Hindlimb muscle (tissue), 1 donor: ENCODE data around the gene RGS7. TPM values are rescaled to one million over a fixed set of nuclear protein-coding genes. Genes with fewer than 3 reads are reported as not detected.
A peak's percentile ranks its signal among the peaks of the same experiment; 100 is the strongest.

Source experiments
- DNase-seq: peaks from one replicate; pipeline ENCODE4 v3.0.0-alpha.2; 2013
- polyA plus RNA-seq: library from polyadenylated mRNA; unstranded; fragments of 120-200 nt; gene quantifications from one replicate; pipeline ENCODE4 v1.2.1, GENCODE V29; 2013; ENCODE audit not compliant: insufficient read length

RGS7 gene
- polyA plus RNA-seq, 1 donor = not detected

- no peak for DNase-seq
These were observed 279.4 kb downstream of the RGS7 start for GRCh38 chr1:241077386-241078147.

DNA sequence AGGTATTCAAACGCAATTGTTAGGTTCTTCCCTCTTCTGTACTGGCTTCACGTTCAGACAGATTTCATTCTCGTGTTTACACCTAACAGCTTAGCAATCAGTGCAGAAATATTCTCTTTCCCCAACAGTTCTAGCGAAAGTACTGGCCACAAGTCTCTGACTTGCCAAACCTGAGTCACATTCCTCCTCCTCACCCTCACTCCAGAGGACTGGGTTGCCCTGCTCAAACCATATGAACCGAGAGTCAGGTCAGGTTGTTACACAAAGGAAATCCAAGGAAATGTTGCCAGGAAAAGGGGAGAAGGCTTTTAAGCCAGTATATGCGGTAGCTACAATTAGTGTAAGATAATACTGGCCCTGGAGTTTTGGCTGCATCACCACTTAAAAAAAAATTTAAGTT lies 282.5 kb downstream of the RGS7 start:
- peak; percentile 2 for DNase-seq

DNA sequence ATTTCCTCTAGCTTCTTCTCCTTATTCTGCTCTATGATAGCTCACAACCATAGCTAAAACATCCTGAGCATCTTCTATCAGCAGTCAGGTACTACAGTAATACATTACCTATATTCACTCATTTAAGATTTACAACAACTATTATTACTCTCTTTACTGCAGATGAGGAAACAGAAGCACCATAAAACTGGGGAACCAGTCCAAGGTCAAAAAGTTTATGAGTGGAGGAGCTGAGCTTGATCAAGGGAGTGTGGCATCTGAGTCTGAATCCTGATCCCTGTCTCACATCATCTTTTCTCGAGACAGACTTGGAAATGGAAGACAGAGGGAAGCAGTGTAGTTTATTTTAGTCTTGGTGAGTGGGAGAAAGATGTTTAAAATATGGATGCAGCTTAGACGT lies 288.6 kb downstream of the RGS7 start:
- DNase-seq = no peak

GRCh38 chr1:241063276-241063675 lies 293.7 kb downstream of the RGS7 start:
- no peak for DNase-seq

DNA sequence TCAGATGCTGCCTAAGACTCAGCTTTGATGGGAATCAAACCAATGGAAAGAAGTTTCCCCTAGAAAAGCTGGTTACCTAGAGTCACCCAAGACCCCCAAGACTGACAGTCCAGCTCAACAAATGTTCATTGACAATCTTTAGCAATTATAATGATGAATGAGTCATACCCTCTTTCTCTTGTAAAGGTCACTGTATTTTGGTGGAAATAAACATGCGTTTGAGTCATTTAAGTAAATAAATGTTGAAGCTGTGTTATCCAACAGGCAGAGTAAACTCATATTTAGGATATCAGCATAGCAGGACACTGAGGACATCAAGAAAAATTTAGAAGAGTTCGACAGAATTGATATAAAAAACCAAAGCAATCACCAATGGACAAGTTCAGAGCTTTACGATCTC lies 295.9 kb downstream of the RGS7 start:
- DNase-seq = no peak

DNA sequence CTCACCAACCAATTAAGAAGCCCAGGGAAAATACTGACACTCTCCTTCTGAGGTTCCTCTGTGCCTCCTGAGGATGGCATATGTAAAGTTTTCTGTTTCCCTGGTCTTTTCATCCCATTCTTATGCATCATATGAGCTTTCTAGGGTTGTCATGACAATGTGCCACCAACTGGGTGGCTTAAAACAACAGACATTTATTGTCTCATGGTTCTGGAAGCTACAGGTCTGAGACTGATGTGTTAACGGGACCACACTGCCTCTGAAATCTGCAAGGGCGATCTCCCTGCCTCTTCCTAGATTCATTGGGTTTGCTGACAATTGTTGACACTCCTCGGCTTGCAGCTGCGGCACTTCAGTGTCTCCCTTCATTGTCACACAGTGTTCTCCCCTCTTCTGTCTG lies 308.4 kb downstream of the RGS7 start:
- DNase-seq = no peak

GRCh38 chr1:241045659-241046058 lies 311.3 kb downstream of the RGS7 start:
- no peak for DNase-seq

- no peak for DNase-seq
These were observed 322.6 kb downstream of the RGS7 start for GRCh38 chr1:241034203-241034936.

GRCh38 chr1:241024834-241025233 lies 332.2 kb downstream of the RGS7 start:
- no peak for DNase-seq

GRCh38 chr1:241022366-241022765 lies 334.6 kb downstream of the RGS7 start:
- DNase-seq = no peak

- no peak for DNase-seq
These were observed 335.9 kb downstream of the RGS7 start for GRCh38 chr1:241020851-241021697.

- DNase-seq = no peak
These were observed 344.2 kb downstream of the RGS7 start for GRCh38 chr1:241012708-241013340.

GRCh38 chr1:241007668-241008067 lies 349.3 kb downstream of the RGS7 start:
- DNase-seq = no peak

- no peak for DNase-seq
These were observed 357.2 kb downstream of the RGS7 start for GRCh38 chr1:240999826-241000225.

- no peak for DNase-seq
These were observed 358.5 kb downstream of the RGS7 start for GRCh38 chr1:240998441-240999015.

- no peak for DNase-seq
These were observed 359.0 kb downstream of the RGS7 start for GRCh38 chr1:240998024-240998423.

DNA sequence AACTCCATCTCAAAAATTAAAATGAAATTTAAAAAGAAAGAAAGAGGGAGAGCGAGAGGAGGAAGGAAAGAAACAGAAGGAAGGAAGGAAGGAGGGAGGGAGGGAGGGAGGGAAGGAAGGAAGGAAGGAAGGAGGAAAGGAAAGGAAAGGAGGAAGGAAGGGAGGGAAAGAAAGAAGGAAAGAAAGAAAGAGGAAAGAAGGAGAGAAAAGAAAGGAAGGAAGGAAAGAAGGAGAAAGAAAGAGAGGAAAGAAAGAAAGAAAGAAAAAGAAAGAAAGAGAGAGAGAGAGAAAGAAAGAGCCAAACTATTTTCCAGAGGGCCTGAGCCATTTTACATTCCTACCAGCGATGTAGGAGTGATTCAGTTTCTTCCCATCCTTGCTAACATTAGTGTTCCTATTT lies 364.0 kb downstream of the RGS7 start:
- DNase-seq = no peak

DNA sequence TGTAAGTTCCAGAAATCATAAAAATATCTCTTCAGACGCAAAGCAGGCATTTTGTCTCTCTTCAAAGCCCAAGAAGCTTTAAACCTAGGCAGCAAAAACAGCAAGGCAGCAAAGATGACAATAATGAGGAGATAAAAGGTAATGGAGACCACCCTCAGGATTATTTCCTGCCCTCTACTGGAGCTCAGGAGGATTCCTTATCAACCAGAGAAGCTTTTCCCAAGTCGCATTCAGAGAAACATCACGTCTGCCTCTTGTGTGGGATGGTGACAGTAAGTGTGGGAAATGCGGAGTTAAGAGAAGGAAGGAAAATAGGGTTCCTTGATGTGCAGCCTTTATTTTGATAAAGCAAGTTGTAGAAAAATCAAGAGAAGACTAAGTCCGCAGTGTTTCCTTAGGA lies 365.8 kb downstream of the RGS7 start:
- no peak for DNase-seq

DNA sequence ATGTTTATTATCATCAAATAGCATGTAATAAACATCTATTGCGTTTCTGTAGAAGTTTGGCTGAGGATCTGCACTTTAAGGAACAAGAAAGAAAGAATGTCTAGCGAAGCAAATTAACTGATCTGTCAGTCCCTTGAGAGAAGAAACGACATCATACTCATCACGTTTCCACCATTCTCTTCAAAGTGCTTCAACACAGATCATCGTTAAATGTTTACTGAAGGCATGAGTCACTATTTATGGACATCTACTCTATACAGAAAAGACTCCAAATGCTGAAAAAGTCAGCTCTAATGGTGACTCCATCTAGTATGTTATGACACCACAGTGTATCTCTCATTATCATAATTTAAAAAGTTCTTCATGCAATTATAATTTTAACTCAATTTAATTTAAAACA lies 369.1 kb downstream of the RGS7 start:
- DNase-seq = no peak

DNA sequence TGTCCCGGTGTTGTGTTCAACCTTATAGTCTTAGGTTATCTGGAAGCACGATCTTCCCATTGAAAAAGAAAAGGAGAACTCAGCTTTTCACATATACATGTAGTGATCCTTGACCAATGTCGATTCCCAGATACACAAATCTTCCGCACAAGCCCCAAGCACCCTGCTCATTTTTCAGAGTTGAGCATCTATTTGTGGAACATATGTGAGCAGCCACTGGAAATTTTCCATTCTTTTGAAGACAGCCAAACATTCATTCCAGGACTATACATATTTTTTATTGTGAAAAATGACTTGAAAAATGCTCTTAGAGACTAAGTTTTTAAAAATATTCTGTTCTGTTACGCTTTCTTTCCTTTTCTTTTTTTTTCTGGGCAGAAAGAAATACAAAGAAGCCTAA lies 371.9 kb downstream of the RGS7 start:
- DNase-seq = no peak

- DNase-seq = no peak
These were observed 376.7 kb downstream of the RGS7 start for GRCh38 chr1:240980342-240980741.

DNA sequence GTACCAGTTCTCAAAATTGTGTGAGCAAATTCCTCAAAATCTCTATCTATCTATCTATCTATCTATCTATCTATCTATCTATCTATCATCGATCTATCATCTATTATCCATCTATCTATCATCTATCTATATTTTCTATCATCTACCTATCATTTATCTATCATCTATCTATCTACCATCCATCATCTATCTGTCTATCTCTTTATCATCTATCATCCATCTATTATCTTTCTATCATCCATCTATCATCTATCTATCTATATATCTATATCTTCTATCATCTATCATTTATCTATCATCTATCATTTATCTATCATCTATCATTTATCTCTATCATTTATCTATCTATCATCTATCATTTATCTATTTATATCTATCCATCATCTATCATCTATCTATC lies 380.3 kb downstream of the RGS7 start:
- no peak for DNase-seq
